HepG2 (cell line): ENCODE measurements around the gene PCBP2. TPM values are rescaled to one million over a fixed set of nuclear protein-coding genes. Genes with fewer than 3 reads are reported as not detected.
A peak's percentile ranks its signal among the peaks of the same experiment; 100 is the strongest.

ENCODE experiments used
- AKAP8 ChIP-seq: sonication (generic); formaldehyde crosslinking; IDR thresholded peaks from 2 replicates; pipeline ENCODE4 v1.5.1; 2020; ENCODE audit warnings: mild to moderate bottlenecking, missing genetic modification reagents
- CCDC6 ChIP-seq: sonication (generic); formaldehyde crosslinking; IDR thresholded peaks from 2 replicates; pipeline ENCODE4 v1.8.1; 2022; ENCODE audit warnings: mild to moderate bottlenecking, missing genetic modification reagents, moderate library complexity
- CEBPB ChIP-seq: IDR thresholded peaks from 2 replicates; pipeline ENCODE4 v1.6.1; 2011; ENCODE audit warnings: low read depth, low read length, improper control_type of control experiment, borderline replicate concordance
- FOXO4 ChIP-seq: sonication (generic); formaldehyde crosslinking; conservative IDR thresholded peaks from 2 replicates; pipeline ENCODE4 v1.8.1; 2023; ENCODE audit warnings: missing genetic modification reagents
- HNF1A ChIP-seq, 2 experiments: sonication (generic) in 1 of 2; formaldehyde crosslinking in 1 of 2; IDR thresholded peaks; 2 replicates each; pipeline versions ENCODE4 v1.4.0 to v1.6.1; 2016 to 2020; ENCODE audit warnings: borderline replicate concordance in 1 of 2, low read depth in 1 of 2, mild to moderate bottlenecking in 1 of 2, missing genetic modification reagents in 1 of 2
- HNF4A ChIP-seq: sonication (generic); formaldehyde crosslinking; IDR thresholded peaks from 2 replicates; pipeline ENCODE4 v1.4.0; 2020; ENCODE audit warnings: missing genetic modification reagents
- IKZF5 ChIP-seq: IDR thresholded peaks from 2 replicates; pipeline ENCODE4 v1.6.1; 2018; ENCODE audit warnings: missing genetic modification reagents, mild to moderate bottlenecking, missing compliant biosample characterization
- IRX3 ChIP-seq: sonication (generic); formaldehyde crosslinking; IDR thresholded peaks from 2 replicates; pipeline ENCODE4 v1.8.1; 2023; ENCODE audit warnings: mild to moderate bottlenecking, low read depth, missing genetic modification reagents, borderline replicate concordance
- KDM2A ChIP-seq: sonication (generic); formaldehyde crosslinking; IDR thresholded peaks from 2 replicates; pipeline ENCODE4 v1.4.0; 2020; ENCODE audit warnings: low read depth, missing genetic modification reagents, borderline replicate concordance
- MATR3 ChIP-seq: sonication (generic); formaldehyde crosslinking; IDR thresholded peaks from 2 replicates; pipeline ENCODE4 v1.4.0; 2020; ENCODE audit warnings: missing genetic modification reagents
- PHF20 ChIP-seq: sonication (generic); formaldehyde crosslinking; IDR thresholded peaks from 2 replicates; pipeline ENCODE4 v1.5.0; 2020; ENCODE audit warnings: mild to moderate bottlenecking, missing genetic modification reagents
- POGK ChIP-seq: sonication (generic); formaldehyde crosslinking; conservative IDR thresholded peaks from 2 replicates; pipeline ENCODE4 v1.8.0; 2022; ENCODE audit warnings: mild to moderate bottlenecking, moderate library complexity, missing genetic modification reagents
- POLR2A ChIP-seq, 2 experiments: IDR thresholded peaks; 2 replicates each; pipeline ENCODE4 v1.6.1; 2011; ENCODE audit warnings: low read depth in 2 of 2, low read length in 2 of 2, mild to moderate bottlenecking in 1 of 2, moderate library complexity in 1 of 2; ENCODE audit not compliant: insufficient read depth in 1 of 2
- POLR2AphosphoS5 ChIP-seq: IDR thresholded peaks from 2 replicates; pipeline ENCODE4 v1.6.1; 2012; ENCODE audit warnings: low read depth, low read length
- RAD21 ChIP-seq: fragments of 450-650 bp; formaldehyde crosslinking; IDR thresholded peaks from 2 replicates; pipeline ENCODE4 v1.5.0; 2020; ENCODE audit warnings: mild to moderate bottlenecking
- RBFOX2 ChIP-seq: fragments of 200-400 bp; formaldehyde crosslinking; IDR thresholded peaks from 2 replicates; pipeline ENCODE4 v1.6.1; 2017; ENCODE audit warnings: low read depth, mild to moderate bottlenecking, low read length
- SMC3 ChIP-seq: IDR thresholded peaks from 2 replicates; pipeline ENCODE4 v1.6.1; 2011; ENCODE audit warnings: low read length, improper control_type of control experiment
- SOX13 ChIP-seq, 3 experiments: fragments of 450-650 bp in 1 of 3; sonication (generic) in 1 of 3; formaldehyde crosslinking in 1 of 3; IDR thresholded peaks in 2 of 3; conservative IDR thresholded peaks in 1 of 3; 2 replicates each; pipeline versions ENCODE4 v1.5.0 to v1.6.1; 2016 to 2020; ENCODE audit warnings: antibody characterized with exemption in 1 of 3, mild to moderate bottlenecking in 1 of 3, missing compliant biosample characterization in 1 of 3, missing genetic modification reagents in 1 of 3, moderate library complexity in 1 of 3
- TAF15 ChIP-seq: fragments of 200-400 bp; formaldehyde crosslinking; IDR thresholded peaks from one replicate; pipeline ENCODE4 v1.6.1; 2018; ENCODE audit warnings: mild to moderate bottlenecking, low read depth, low read length; ENCODE audit not compliant: poor library complexity, severe bottlenecking
- polyA plus RNA-seq, 8 experiments: library from polyadenylated mRNA; depleted of rRNA in 3 of 8; stranded (reverse) in 7 of 8; unstranded in 1 of 8; fragments of >200 nt; fragmentation: Illumina TruSeq in 4 of 8; extraction: Trizol in 4 of 8; gene quantifications; 2 replicates each; pipeline versions ENCODE4 v1.2.1 to v1.2.3, GENCODE V29; 2011 to 2016; ENCODE audit warnings: low read depth in 4 of 8, missing spikeins in 1 of 8, mixed read lengths in 1 of 8; ENCODE audit not compliant: insufficient read depth in 1 of 8
- total RNA-seq, 5 experiments: library from RNA; depleted of rRNA; stranded (reverse); fragments of >200 nt; fragmentation: Illumina TruSeq; extraction: Trizol; gene quantifications; 2 replicates each; pipeline ENCODE4 v1.2.3, GENCODE V29; 2016; ENCODE audit warnings: low read depth in 1 of 5

PCBP2 gene
- total and polyA plus RNA-seq, 2 of the 13 experiments (the other 11 are each of a cell fraction or from before 2014, with no cell fraction given) = 154 to 345 TPM

GRCh38 chr12:53482626-53483168, 30.8 kb downstream of the PCBP2 start (continued):
- TF ChIP-seq SMC3 (no peak), PHF20 (CRISPR knock-in tag) (no peak), SOX13 (IDR thresholded peaks at IDR 0.05) (no peak), SOX13 (CRISPR knock-in tag; conservative IDR thresholded peaks at IDR 0.05 in 1 of 2, IDR thresholded peaks at IDR 0.05 in 1 of 2) (0 out of 4 replicates have a peak, but pooled peaks of 1 of the 2 experiments have one; percentile 25), POLR2A (IDR thresholded peaks at IDR 0.05; ENCODE audit: insufficient read depth in 1 of 2, low read depth in 2 of 2, low read length in 2 of 2) (peak in 1 of 2 experiments; percentile 53; a peak in 1 of 4 replicates), KDM2A (CRISPR knock-in tag) (peak; percentile 45; the same call in 1 of the 2 replicates), HNF4A (no peak), CCDC6 (peak; percentile 32; the same call in 1 of the 2 replicates), FOXO4 (CRISPR knock-in tag) (0 out of 2 replicates have a peak, but pooled peaks have one; percentile 52), POGK (peak; percentile 42; the same call in 1 of the 2 replicates), AKAP8 (CRISPR knock-in tag) (peak; percentile 34; the same call in 1 of the 2 replicates), IKZF5 (CRISPR knock-in tag) (0 out of 2 replicates have a peak, but pooled peaks have one; percentile 5), TAF15 (peak; percentile 74), POLR2AphosphoS5 (0 out of 2 replicates have a peak, but pooled peaks have one; percentile 15), HNF1A (IDR thresholded peaks at IDR 0.05; ENCODE audit: low read depth) (no peak), HNF1A (CRISPR knock-in tag; IDR thresholded peaks at IDR 0.05; ENCODE audit: borderline replicate concordance) (0 out of 2 replicates have a peak, but pooled peaks have one; percentile 20), IRX3 (peak; percentile 20; the same call in 1 of the 2 replicates), RAD21 (CRISPR knock-in tag) (peak; percentile 46; the same call in 1 of the 2 replicates), CEBPB (no peak), RBFOX2 (peak; percentile 86), MATR3 (CRISPR knock-in tag) (no peak)
